Colonic mucosa (tissue), 4 donors: ENCODE data around the gene MCC. TPM values are rescaled to one million over a fixed set of nuclear protein-coding genes. Genes with fewer than 3 reads are reported as not detected.

Source experiments
- DNase-seq: peaks from one replicate; pipeline ENCODE4 v3.0.0-alpha.2; 2020
- H3K27ac ChIP-seq: fragments of 200-600 bp; one replicate; pipeline ENCODE4 v1.8.0; 2021
- H3K27me3 ChIP-seq: fragments of 200-600 bp; one replicate; pipeline ENCODE4 v1.8.0; 2021
- H3K36me3 ChIP-seq: fragments of 200-600 bp; one replicate; pipeline ENCODE4 v1.8.0; 2021
- H3K4me1 ChIP-seq: fragments of 200-600 bp; one replicate; pipeline ENCODE4 v1.8.0; 2021; ENCODE audit warnings: mild to moderate bottlenecking
- H3K4me3 ChIP-seq: fragments of 200-600 bp; one replicate; pipeline ENCODE4 v1.8.0; 2021
- H3K9ac ChIP-seq, 2 donors: one replicate each; pipeline ENCODE4 v1.7.0; 2013; ENCODE audit warnings: control low read depth in 2 of 2, low read depth in 2 of 2, low read length in 2 of 2
- H3K9me3 ChIP-seq: fragments of 200-600 bp; one replicate; pipeline ENCODE4 v1.8.0; 2021
- intact Hi-C: fragments of 100-400 bp; cut with DNase I; formaldehyde crosslinking; loops from one replicate; pipeline ENCODE4 v1.14.1; 2022
- total RNA-seq, 2 donors: library from RNA; stranded (reverse); fragmentation: NEBNext Ultra II Directional in 1 of 2; extraction: Animal tissue kit (Norgen Biotek cat#: 25700) in 1 of 2; gene quantifications; one replicate each; pipeline ENCODE4 v1.2.1, GENCODE V29; 2021
- TF ChIP-seq, protein P1 (sequence below): fragments of 200-600 bp; IDR thresholded peaks from one replicate; pipeline ENCODE4 v1.8.0; 2022; ENCODE audit warnings: antibody characterized with exemption, mild to moderate bottlenecking
- donor health status: healthy.
- donor health status: DM: no; HTN: no; CAD: no.
- donor health status: DM: no; HTN: no; CAD: no.

The MCC gene
- total RNA-seq, 2 donors from 2014 or later: 1.9 to 3.1 TPM

DNA sequence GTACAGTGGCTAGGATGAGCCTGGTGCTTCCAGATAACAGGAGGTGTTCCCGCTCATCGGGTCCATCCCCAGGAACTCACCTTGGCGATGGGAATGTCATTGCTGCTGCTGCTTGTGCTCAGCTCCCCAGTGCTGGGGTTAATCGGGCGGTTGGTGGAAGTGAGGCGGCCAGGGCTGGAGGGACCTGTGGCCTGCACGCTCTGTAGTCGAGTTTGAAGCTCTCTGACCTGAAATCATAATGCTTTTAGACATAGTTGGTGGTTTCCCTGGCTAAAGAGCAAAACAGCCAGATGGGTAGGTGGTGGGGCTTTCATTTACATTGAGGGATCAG, 403.2 kb downstream of the MCC start:
- H3K36me3 ChIP-seq: no peaks in the 10 kb centered on the region
- intact Hi-C loops: no loop called here
- TF ChIP-seq, protein P1, sequence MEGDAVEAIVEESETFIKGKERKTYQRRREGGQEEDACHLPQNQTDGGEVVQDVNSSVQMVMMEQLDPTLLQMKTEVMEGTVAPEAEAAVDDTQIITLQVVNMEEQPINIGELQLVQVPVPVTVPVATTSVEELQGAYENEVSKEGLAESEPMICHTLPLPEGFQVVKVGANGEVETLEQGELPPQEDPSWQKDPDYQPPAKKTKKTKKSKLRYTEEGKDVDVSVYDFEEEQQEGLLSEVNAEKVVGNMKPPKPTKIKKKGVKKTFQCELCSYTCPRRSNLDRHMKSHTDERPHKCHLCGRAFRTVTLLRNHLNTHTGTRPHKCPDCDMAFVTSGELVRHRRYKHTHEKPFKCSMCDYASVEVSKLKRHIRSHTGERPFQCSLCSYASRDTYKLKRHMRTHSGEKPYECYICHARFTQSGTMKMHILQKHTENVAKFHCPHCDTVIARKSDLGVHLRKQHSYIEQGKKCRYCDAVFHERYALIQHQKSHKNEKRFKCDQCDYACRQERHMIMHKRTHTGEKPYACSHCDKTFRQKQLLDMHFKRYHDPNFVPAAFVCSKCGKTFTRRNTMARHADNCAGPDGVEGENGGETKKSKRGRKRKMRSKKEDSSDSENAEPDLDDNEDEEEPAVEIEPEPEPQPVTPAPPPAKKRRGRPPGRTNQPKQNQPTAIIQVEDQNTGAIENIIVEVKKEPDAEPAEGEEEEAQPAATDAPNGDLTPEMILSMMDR: no peak
- no peak overlapping the region for H3K4me3 ChIP-seq
- H3K27ac ChIP-seq: no peak overlapping the region
- DNase-seq: no peak
- H3K4me1 ChIP-seq: no peaks in the 10 kb centered on the region
- no peaks in the 10 kb centered on the region for H3K27me3 ChIP-seq
- no peaks in the 10 kb centered on the region for H3K9me3 ChIP-seq
- H3K9ac ChIP-seq: no peak overlapping the region

DNA sequence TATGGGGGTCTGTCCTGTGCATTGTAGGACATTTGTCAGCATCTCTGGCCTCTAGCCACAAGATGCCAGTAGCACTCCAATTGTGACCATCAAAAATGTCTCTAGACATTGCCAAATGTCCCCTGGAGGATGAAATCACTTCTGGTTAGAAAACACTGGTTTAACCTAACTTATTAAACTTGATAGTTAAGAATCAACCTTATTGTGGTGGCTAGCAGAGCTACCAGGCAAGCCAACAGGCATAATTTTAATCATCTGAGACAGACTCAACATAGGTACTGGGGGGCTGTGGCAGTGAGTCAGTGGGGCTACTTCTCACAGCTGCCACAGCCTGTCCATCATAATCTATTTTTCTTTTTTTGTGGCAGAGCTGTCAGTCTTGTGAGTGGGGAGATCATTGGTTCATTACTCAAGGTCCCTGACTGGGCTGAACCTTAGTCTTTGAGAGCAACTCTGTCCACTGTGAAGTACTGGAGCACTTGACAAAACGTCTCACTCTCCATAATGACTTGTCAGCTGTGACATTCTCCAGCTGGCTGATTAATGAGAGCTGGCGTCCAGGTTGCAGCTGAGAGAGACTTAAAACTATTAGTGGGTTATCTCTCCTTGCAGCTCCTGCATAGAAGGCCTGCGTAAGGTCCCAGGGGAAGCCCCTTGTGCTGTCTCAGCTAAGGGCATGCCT, 403.7 kb downstream of the MCC start:
- intact Hi-C loops: no loop called here
- no peak for DNase-seq
- no peak overlapping the region for H3K4me3 ChIP-seq
- H3K9me3 ChIP-seq: no peaks in the 10 kb centered on the region
- no peaks in the 10 kb centered on the region for H3K4me1 ChIP-seq
- no peaks in the 10 kb centered on the region for H3K27me3 ChIP-seq
- TF ChIP-seq, protein P1: no peak
- no peak overlapping the region for H3K27ac ChIP-seq
- H3K36me3 ChIP-seq: no peaks in the 10 kb centered on the region
- H3K9ac ChIP-seq: no peak overlapping the region

DNA sequence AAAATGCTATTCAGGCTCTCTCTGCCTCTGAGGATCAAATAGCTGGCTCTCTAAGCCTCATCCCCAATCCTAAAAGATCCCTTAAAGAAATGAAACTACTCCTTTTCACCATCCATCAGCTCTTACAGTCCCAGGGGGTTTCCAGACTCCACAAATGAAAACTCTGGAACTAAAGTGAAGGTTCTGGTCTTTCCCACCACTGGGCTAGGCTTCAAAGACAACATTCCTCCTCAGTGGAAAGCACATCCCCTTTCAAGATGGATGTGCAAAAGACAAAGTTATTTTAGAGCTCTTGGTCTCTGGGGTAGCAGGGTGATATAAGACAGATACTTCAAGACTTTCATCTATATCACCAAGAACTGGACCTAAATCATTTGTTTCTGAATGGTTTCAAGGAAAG, 404.8 kb downstream of the MCC start:
- Histone ChIP-seq H3K9me3 (no peaks in the 10 kb centered on the region), H3K36me3 (no peaks in the 10 kb centered on the region)
- TF ChIP-seq, protein P1: no peak

DNA sequence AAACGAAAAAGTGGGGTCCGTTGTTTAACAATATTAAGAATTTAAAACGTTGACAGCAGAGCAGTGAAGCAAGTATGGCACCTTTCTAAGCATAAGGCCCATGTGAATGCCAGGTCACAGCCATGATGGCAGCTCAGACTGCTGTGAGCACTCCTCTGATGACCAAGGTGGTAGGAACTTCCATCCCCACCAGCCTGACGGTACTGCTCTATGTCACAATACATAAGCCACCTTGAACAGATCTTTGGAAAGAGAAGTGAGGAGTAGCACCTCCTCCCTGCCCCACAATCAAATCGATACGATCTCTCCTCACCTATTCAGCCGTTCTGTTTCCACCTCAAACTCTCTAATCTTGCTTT, 405.7 kb downstream of the MCC start:
- H3K4me1 ChIP-seq: no peaks in the 10 kb centered on the region
- intact Hi-C loops: no loop called here
- no peak overlapping the region for H3K4me3 ChIP-seq
- no peak overlapping the region for H3K9ac ChIP-seq
- TF ChIP-seq, protein P1: no peak
- H3K27me3 ChIP-seq: no peaks in the 10 kb centered on the region
- H3K9me3 ChIP-seq: no peaks in the 10 kb centered on the region
- no peak overlapping the region for H3K27ac ChIP-seq
- no peaks in the 10 kb centered on the region for H3K36me3 ChIP-seq
- no peak for DNase-seq

More for the DNA sequence above, 404.8 kb downstream of the MCC start:
- intact Hi-C loops: no loop called here
- Histone ChIP-seq H3K27ac (no peak overlapping the region), H3K4me3 (no peak overlapping the region), H3K9ac (no peak overlapping the region), H3K27me3 (no peaks in the 10 kb centered on the region), H3K4me1 (no peaks in the 10 kb centered on the region)
- no peak for DNase-seq

DNA sequence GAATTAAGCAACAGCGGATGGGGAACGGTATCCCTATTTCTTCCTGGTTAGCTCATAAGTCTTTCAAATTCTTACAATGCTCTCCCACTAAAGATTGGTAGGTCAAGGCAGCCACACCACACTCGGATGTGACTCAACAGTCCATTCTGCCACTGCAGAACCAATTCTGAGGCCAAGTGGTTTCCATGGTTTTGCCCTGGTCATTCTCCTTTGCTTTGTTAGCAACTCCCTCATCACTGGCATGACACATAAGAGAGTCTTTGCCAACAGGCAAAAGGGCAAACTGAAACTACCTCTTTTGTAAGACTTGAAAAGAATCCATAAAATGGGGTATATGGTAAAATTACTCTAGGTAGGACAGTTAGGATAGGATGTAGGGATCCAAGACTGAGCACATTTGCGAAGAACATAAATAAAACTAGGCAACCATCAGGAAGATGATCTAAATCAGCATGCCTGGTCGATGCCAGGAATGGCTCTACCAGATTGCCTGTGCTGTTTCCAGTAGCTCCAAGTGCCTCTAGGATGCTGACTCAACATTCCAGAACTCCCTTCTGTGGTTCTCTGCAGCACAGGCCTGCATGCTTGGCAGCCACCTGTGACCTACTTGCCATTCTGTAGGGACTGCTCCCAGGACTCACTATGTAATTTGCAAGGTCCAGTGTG, 406.2 kb downstream of the MCC start:
- intact Hi-C loops: no loop called here
- TF ChIP-seq, protein P1: no peak
- DNase-seq: no peak
- H3K4me1 ChIP-seq: no peaks in the 10 kb centered on the region
- H3K9ac ChIP-seq: no peak overlapping the region
- no peaks in the 10 kb centered on the region for H3K36me3 ChIP-seq
- H3K4me3 ChIP-seq: no peak overlapping the region
- H3K9me3 ChIP-seq: no peaks in the 10 kb centered on the region
- no peak overlapping the region for H3K27ac ChIP-seq
- H3K27me3 ChIP-seq: no peaks in the 10 kb centered on the region
